Measurements from ENCODE around the gene PALLD.

Gene PALLD

GRCh38 chr4:168919706-168920324 is 423.0 kb downstream of the PALLD start:
- no peak overlapping the region for H3K4me3 ChIP-seq (ENCODE audit: control insufficient read depth, low read depth, low read length)
- TF ChIP-seq CTCF (IDR thresholded peaks at IDR 0.05; ENCODE audit: control insufficient read depth, insufficient read depth, low read depth, low read length, missing control alignments) = no peak
- DNase-seq (ENCODE audit: low read depth) = no peak

- H3K4me3 ChIP-seq (ENCODE audit: control insufficient read depth, low read depth, low read length) = no peak overlapping the region
- DNase-seq (ENCODE audit: low read depth) = no peak
- TF ChIP-seq CTCF (IDR thresholded peaks at IDR 0.05; ENCODE audit: control insufficient read depth, insufficient read depth, low read depth, low read length, missing control alignments) = no peak
These were observed 423.7 kb downstream of the PALLD start for GRCh38 chr4:168920441-168921065.

GRCh38 chr4:168923526-168924194 is 426.8 kb downstream of the PALLD start:
- H3K4me3 ChIP-seq (ENCODE audit: control insufficient read depth, low read depth, low read length) = no peak overlapping the region
- DNase-seq (ENCODE audit: low read depth) = peak; percentile 46
- TF ChIP-seq CTCF (IDR thresholded peaks at IDR 0.05; ENCODE audit: control insufficient read depth, insufficient read depth, low read depth, low read length, missing control alignments) = peak; percentile 76

GRCh38 chr4:168924667-168925066 is 427.8 kb downstream of the PALLD start:
- no peak for DNase-seq (ENCODE audit: low read depth)
- H3K4me3 ChIP-seq (ENCODE audit: control insufficient read depth, low read depth, low read length) = no peak overlapping the region
- TF ChIP-seq CTCF (IDR thresholded peaks at IDR 0.05; ENCODE audit: control insufficient read depth, insufficient read depth, low read depth, low read length, missing control alignments) = no peak

- TF ChIP-seq CTCF (IDR thresholded peaks at IDR 0.05; ENCODE audit: control insufficient read depth, insufficient read depth, low read depth, low read length, missing control alignments) = no peak
- DNase-seq (ENCODE audit: low read depth) = no peak
- H3K4me3 ChIP-seq (ENCODE audit: control insufficient read depth, low read depth, low read length) = no peak overlapping the region
These were observed 429.1 kb downstream of the PALLD start for GRCh38 chr4:168925789-168926490.

- no peak overlapping the region for H3K4me3 ChIP-seq (ENCODE audit: control insufficient read depth, low read depth, low read length)
- TF ChIP-seq CTCF (IDR thresholded peaks at IDR 0.05; ENCODE audit: control insufficient read depth, insufficient read depth, low read depth, low read length, missing control alignments) = no peak
- no peak for DNase-seq (ENCODE audit: low read depth)
These were observed 431.5 kb downstream of the PALLD start for GRCh38 chr4:168928346-168928745.
